GM12874 (cell line): Measurements from ENCODE around the gene PDCD11.

Experiments used
- TF ChIP-seq, protein P1 (sequence below): IDR thresholded peaks from 2 replicates; pipeline ENCODE4 v1.5.1; 2011; ENCODE audit warnings: low read depth, mild to moderate bottlenecking, control low read depth, low read length, moderate library complexity; ENCODE audit not compliant: insufficient read depth

The PDCD11 gene

DNA sequence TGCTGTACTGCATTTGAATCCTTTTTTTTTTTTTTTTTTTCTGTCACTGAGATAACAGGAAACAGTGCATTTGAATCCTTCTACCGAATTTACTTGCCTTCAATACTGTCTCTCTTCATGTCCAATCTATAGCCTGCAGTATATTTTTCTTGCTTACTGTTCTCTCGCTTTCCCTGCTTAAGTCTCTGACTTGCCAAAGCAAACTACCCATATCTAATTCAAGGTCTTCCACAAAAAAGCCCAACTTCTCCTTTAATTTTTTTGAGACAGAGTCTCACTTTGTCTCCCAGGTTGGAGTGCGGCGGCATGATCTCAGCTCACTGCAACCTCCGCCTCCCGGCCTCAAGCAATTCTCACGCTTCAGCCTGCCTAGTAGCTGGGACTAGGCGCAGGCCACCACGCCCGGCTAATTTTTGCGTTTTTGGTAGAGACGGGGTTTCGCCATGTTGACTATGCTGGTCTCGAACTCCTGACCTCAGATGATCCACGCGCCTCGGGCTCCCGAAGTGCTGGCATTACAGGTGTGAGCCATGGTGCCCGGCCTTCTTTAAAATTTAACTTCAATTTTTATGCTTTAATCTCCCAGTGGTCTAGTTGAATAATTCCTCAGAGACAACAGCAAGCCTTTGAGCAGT lies 882 bp downstream of the PDCD11 start:
- TF ChIP-seq, protein P1, sequence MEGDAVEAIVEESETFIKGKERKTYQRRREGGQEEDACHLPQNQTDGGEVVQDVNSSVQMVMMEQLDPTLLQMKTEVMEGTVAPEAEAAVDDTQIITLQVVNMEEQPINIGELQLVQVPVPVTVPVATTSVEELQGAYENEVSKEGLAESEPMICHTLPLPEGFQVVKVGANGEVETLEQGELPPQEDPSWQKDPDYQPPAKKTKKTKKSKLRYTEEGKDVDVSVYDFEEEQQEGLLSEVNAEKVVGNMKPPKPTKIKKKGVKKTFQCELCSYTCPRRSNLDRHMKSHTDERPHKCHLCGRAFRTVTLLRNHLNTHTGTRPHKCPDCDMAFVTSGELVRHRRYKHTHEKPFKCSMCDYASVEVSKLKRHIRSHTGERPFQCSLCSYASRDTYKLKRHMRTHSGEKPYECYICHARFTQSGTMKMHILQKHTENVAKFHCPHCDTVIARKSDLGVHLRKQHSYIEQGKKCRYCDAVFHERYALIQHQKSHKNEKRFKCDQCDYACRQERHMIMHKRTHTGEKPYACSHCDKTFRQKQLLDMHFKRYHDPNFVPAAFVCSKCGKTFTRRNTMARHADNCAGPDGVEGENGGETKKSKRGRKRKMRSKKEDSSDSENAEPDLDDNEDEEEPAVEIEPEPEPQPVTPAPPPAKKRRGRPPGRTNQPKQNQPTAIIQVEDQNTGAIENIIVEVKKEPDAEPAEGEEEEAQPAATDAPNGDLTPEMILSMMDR: no peak

DNA sequence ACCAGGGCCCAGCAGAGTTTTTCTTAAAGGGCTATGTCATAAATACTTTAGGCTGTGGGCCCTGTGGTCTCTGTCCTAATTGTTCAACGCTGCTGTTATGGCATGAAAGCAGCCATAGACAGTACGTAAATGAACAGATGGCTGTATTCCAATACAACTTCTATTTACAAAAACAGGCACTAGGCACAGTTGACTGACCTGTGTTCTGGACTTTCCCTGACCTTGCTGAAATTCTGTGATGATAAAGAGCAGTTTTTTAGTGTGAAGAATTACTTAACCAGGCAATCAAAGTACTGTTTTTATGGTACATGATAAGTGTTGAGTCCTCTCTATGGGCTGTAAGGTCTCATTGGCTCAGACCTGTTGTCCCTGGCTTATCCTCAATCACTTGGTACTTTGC lies 17.1 kb downstream of the PDCD11 start:
- TF ChIP-seq, protein P1: no peak

DNA sequence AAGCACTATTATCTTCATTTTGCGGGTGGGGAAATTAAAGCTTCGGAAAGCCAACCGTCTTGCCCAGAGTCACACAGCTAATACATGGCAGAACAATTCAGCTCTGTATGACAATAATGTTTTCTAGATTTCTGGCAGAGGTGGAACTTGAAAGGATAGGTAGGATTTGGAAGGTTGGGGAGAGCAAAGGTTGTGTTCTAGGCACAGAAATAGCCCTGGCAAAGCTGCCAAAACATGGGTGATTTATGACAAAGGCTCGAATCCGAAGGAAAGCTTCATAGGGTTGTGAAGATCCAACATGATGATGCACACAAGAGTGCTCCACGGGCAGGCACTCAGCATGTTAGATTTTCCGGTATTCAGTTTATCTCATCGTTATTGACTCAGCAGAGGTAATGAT lies 19.2 kb downstream of the PDCD11 start:
- TF ChIP-seq, protein P1: no peak

DNA sequence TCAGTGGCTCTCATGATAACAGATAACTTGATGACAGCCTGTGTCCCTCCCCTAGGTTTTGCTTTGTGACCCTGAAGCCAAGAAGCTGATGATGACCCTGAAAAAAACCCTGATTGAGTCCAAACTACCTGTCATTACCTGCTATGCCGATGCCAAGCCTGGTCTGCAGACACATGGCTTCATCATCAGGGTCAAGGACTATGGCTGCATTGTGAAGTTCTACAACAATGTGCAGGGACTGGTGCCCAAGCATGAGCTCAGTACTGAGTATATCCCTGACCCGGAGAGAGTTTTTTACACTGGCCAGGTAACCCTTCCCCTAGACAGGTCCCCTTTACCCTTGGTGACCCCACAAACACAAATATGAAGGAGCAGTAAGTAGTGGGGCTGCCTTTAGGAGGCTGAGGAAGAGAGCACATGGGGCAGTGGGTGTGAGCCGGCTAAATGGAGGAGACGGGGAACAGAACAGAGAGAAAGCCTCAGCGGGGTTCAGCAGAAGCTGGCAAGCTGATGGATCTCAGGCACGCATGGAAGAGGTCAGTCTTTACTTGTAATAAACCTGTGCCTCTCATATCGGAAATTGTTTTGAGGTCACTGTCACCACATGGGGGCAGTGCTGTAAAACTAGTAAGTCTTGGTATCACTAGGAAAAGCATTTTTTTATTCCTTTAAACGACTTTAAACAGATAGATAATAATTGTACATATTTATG lies 20.2 kb downstream of the PDCD11 start:
- TF ChIP-seq, protein P1: peak; percentile 38; the same call in 1 of the 2 replicates

DNA sequence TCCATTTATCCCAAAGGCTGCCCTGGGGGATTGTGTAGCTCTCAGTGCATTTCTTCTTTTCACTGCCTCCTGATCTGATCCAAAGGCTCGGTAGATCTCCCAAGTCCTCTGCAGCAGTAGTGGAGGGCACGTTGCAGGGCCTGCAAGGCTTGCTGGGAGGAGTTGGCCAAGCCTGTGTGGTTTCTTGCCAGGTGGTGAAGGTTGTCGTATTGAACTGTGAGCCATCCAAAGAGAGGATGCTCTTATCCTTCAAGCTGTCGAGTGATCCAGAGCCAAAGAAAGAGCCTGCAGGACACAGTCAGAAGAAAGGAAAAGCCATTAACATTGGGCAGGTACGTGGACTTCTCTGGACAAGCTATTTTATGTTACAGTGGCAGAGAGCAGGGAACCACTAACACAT lies 21.2 kb downstream of the PDCD11 start:
- TF ChIP-seq, protein P1: no peak

DNA sequence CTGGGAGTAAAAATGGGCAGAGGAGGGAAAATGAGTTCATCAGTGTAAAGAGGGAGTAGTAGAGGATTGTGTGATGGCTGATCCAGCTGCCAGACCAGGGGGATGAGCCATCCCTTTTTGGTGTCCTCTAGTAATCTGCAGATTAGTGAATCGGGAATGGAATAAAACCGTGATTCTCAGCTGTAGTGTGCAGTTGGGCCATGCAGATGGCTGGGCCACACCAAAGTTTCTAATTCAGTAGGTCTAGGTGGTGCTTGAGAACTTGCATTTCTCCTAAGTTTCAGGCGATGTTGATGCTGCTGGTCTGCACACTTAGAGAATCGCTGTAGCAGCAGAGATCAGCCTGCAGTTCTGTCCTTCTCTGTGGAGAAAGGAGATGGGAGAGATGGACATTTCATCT lies 22.7 kb downstream of the PDCD11 start:
- TF ChIP-seq, protein P1: no peak

DNA sequence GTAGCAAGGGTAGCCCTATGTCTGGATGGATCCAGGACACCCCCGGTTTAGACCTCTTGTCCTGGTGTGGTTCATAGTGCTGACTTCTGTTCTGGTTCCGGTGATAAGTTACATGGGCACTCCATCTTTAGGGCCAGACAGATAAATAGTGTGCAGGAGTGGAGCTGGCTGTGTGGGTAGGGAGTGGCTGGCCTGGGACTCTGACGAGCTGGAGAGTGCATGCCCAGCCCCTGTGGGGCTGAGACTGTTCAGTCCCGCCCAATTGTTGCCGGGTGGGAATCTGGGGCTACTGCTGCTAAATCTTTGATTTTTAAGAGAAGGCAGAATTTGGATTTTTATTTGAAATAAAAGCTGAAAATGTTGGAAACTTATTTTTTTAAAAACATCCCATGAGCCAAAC lies 27.3 kb downstream of the PDCD11 start:
- TF ChIP-seq, protein P1: no peak
